NCI-H2171 (cell line): ENCODE measurements around the gene CDT1.
A peak's percentile ranks its signal among the peaks of the same experiment; 100 is the strongest.
"Not testable (repeated sequence)": the region's sequence is repeated elsewhere in the genome, so short reads cannot be mapped to it uniquely, and the experiment has no call there.

Experiments used
- DNase-seq: peaks from one replicate; lab custom pipeline; 2025; lab: John Stamatoyannopoulos, UW

The CDT1 gene

GRCh38 chr16:88817785-88818574, 14.4 kb downstream of the CDT1 start:
- no peak for DNase-seq

GRCh38 chr16:88818575-88818874, 14.9 kb downstream of the CDT1 start:
- no peak for DNase-seq

DNA sequence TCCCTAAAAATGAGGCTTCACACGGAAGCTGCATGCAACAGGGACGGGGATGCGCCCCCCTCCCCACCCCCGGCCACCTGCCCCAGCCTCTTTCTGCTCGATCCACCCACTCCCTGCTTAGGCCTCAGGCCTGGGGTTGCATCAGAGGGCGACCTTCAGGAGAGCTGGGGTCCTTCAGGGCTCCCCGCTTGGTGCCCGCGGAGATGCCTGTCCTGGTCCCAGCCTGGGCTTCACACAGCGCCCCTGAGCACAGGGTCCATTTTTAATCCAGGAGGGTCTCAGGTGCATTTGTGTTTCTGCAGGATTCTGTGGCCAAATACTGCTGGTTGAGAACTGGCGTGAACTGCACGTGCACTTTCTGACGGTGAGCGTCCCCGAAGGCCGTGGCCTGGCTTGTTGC, 15.5 kb downstream of the CDT1 start:
- DNase-seq: no peak

DNA sequence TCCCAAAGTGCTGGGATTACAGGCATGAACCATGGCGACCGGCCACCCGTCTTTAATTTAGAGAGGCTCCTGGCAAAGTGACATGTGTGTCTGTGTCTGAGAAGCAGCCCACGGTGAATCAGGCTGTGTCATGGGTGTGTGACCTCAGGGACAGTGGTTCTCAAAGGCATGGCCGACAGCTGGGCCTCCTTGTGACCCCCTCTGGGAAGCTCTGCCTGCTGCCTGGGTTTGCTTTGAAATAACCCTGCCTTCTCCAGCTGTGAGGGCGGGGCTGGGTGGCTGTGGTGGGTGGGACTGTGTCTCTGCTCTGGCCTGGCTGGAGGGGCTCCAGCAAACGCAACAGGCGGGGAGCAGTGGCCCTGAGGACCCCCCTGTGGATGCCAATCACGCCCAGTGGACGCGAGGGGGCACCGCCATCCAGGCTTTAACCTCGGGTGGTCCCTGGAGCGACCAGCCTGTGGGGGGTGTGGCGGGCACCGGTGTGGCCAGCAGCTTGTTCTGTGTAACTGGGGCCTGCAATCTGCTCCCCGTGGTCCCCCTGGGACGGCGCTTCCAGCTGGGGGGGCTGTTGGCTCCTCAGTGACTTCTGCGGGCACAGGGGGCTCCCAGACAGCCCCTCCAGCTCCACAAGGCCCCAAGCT, 16.9 kb downstream of the CDT1 start:
- no peak for DNase-seq

DNA sequence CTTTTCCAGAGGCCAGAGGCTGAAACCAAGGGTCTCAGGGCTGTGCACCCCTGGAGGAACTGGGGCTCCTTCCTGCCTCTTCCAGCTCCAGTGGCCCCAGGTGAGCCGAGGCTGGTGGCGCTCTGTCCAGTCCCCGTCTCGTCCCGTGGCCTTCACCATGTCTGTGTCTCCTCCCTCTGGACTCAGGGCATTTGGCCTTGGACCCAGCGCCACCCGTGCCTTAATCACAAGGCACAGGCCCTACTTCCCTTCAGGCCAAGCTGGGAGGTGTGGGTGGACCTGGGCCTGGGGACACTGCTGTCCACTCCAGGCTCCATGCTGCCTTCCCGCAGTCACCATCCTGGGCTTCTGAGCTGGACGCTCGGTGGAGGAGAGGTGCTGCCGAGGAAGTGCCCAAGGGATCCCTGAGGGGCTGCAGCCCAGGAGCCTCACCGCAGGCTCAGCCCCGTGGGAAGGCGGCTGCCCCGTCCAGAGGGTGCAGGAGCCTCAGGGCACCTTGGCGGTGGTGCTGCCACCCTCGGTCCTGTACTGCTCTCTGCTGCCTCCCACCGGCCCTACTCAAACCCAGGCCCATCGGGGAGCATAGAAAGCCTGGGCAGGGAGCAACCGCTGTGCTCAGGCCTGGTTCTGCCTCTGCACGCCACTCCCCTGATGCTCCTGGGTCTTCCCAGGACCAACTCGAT, 17.7 kb downstream of the CDT1 start:
- no peak for DNase-seq

DNA sequence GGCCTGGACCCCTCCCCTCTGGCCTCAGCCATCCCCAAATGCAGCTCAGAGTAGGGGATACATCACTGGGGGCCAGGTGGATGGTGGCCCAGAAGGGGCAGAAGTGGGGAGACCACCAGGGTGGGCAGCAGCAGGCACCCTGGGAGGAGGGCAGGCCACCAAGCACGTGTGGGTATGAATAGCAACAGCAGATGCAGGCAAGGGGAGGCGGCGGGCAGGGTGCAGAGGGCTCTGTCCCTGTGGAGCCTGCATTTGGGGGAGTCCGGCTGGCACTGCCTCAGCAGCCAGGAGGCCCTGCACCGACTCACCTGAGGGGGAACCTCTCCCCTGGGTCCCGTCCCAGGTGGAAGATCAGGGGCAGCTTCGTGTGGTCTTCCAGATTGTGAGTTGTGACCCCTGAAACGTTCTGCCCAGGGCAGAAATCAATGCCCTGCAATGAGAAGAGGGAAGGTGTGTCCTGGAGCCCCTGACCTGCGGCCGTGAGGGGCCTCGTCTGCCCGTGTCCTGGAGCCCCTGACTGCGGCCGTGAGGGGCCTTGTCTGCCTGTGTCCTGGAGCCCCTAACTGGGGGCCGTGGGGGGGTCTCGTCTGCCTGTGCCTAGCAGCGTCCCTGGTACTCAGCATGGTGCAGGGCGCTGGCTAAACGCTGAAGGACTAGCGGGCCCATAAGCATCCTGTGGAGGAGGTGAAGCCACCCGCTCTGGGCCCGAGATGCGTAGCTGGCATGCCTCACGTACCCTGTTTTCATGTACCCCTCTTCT, 18.9 kb downstream of the CDT1 start:
- no peak for DNase-seq

DNA sequence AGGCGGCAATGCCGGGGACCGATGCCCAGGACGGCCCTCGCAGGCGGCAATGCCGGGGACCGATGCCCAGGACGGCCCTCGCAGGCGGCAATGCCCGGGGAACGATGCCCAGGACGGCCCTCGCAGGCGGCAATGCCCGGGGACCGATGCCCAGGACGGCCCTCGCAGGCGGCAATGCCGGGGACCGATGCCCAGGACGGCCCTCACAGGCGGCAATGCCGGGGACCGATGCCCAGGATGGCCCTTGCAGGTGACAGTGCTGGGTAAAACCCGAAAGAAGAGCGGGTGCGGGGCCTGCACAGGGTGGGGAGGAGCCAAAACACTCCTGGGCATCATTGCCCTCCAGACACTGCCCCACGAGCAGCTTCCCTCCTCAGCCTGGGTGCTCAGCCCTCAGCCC, 20.1 kb downstream of the CDT1 start:
- DNase-seq: not testable (repeated sequence)

GRCh38 chr16:88824256-88825077, 20.9 kb downstream of the CDT1 start:
- no peak for DNase-seq

GRCh38 chr16:88825146-88825545, 21.6 kb downstream of the CDT1 start:
- DNase-seq: no peak

DNA sequence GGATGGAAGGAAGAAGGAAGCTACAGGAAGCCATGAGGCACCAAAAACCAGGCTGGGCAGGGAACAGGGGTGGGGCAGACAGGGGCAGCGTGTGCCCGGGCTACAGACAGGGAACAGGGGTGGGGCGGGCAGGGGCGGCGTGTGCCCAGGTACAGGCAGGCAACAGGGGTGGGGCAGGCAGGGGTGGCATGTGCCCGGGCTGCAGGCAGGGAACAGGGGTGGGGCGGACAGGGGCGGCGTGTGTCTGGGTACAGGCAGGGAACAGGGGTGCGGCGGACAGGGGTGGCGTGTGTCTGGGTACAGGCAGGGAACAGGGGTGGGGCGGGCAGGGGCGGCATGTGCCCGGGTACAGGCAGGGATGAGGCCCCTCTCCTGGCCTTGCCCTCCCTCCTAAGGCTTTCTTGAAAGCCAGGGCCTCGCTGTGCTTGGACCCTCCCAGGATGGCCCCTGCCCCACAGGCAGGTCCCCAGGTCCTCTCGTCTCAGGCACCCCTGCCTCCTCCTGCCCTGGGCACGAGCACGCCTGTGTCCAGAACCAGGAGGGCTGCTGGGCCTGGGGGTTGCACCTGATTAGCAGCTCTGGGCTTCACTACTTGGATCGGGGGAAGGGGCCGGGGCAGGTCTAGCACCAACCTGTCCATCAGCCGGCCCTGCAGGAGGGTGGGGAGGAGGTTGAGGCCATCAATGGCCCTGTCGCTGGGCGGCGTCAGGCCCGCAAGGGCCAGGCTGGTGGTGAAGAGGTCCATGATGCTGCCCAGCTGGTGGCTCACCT, 22.7 kb downstream of the CDT1 start:
- no peak for DNase-seq

DNA sequence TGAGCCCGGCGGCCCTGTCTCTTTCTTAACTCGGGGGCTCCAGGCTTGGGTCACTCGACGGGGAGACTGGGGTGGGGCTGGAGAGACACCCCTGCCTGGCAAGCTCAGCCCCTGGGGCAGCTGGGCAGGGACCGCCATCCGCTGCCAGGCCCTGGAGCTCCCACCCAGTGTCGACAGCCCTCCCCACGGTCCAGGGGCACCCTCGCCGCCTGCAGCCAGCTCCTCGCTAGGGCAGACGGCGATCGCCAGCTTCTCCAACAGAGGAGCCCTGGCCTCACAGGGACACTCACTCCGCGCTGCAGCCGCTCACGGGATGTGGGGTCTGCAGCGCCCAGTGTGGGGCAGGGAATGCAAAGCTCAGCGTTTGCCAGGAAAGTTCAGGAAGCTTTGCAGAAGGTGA, 24.1 kb downstream of the CDT1 start:
- DNase-seq: no peak

DNA sequence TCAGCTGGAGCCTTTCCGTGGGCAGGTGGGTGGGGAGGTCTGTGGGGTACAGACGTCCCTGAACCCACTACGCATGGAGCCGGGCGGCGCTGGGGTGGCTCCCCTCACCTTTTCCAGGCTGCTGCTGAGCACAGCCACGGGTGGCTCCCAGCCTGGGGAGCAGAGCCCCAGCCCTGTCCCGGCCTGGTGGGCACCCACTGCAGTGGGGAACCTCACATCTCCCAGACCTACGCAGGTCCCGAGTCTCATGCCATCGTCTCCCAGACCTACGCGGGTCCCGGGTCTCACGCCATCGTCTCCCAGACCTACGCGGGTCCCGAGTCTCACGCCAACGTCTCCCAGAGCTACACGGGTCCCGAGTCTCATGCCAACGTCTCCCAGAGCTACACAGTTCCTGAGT, 25.1 kb downstream of the CDT1 start:
- DNase-seq: no peak

DNA sequence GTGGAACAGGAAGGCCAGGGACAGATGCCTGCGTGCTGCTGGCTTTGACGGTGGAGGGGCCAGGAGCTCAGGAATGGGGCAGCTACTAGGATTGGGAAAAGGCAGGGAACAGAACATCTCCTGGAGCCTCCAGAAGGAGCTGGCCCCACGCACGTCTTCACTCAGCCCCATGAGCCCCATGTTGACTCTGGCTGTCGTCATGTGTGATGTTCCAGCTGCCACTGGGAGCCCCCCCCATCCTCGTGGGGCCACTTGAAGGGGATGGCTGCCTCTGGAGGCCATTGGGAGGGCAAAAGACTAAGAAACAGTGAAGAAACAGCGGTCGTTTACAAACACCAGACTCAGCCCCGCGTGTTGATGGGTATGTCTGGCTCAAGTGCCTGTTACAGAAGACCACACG, 26.7 kb downstream of the CDT1 start:
- DNase-seq: peak; percentile 5

- no peak for DNase-seq
Observed at GRCh38 chr16:88830783-88831182, 27.2 kb downstream of the CDT1 start.

DNA sequence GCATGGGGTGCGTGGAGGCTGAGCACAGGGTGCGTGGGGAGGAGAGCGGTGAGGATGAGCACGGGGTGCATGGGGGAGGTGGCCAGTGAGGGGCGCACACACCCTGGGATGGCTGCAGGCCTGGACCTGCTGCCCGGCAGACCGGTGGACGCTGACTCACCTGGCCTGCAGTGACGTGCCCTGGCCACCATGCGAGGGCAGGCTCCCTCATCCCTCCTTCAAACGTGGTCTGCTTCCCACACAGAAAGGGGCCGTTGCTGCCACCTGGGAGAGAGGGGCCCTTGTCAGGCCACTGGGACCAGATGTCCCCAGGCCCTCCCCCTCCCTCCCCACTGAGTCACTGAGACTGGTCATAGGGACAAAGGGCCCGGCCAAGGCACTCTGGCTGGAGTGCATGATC, 28.2 kb downstream of the CDT1 start:
- no peak for DNase-seq

GRCh38 chr16:88833086-88833485, 29.5 kb downstream of the CDT1 start:
- DNase-seq: no peak

GRCh38 chr16:88834670-88835069, 31.1 kb downstream of the CDT1 start:
- no peak for DNase-seq

DNA sequence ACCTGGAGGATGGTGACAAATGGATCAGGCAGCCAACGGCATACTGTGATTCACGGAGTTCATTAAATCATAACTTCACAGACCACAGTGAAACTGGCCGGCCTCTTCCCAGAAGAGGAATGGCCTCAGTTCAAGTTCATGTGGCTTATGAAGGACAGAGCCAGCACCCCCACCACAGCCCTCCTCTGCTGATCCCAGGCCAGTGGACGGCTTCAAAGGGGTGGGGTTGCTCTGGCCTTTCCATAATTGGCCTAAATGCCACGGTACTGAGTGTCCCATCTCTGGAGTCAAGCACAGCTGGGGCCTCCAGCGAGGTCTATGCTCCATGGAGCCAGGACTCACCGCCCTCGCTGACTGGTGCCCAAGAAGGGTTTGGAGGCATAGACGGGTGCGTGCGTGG, 31.8 kb downstream of the CDT1 start:
- no peak for DNase-seq

- DNase-seq: no peak
Observed at GRCh38 chr16:88835818-88836217, 32.2 kb downstream of the CDT1 start.

GRCh38 chr16:88836791-88837190, 33.2 kb downstream of the CDT1 start:
- DNase-seq: no peak

DNA sequence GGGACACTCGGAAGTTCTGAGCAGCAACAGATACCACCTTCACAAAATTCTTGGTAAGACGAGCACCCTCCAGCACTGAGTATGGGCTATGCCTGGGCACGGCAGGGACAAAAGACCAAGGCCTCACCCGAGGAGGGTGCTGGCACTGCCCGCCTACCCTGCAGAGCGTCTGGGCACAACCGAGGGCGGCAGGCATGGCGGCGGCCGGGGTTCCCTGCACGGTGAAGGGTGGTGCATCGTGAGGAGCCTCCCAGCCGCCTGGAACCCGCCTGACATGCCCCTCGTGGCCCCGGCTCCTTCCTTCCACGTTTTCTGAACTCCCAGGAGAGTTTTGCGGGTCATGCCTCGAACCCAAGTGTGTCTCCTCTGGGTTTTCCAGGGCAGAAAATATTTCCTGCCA, 34.2 kb downstream of the CDT1 start:
- no peak for DNase-seq
